ENCODE measurements around the gene PRG2. TPM values are rescaled to one million over a fixed set of nuclear protein-coding genes. Genes with fewer than 3 reads are reported as not detected.

Gene PRG2
- polyA plus RNA-seq, 2 donors, result 0.45 to 0.60 TPM

DNA sequence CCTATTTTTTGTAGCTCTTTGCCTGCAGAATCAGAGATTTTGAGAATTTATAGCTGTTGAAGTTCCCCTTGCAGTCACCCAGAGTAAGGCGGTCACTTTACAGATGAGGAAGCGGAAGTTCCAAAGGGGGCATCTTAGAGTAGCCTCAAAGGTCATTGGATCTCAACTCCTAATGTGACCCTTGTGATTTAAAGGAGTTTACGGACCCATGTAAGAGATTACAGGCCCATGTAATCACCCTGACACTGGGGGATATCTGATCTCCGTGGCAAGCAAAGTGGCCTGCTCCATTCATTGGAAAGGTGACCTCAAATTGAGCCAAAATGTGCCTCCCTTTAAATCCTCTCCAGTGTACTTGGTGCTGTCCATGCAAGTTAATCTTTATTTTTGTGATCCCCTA lies 36.6 kb downstream of the PRG2 start:
- no peak overlapping the region for H3K4me3 ChIP-seq (ENCODE audit: low read depth in 1 of 2, low read length in 2 of 2)
- no peaks in the 10 kb centered on the region for H3K4me1 ChIP-seq (ENCODE audit: control insufficient read depth in 2 of 2, insufficient read depth in 2 of 2, low read length in 1 of 2)
- H3K36me3 ChIP-seq (ENCODE audit: control insufficient read depth in 2 of 2, insufficient read depth in 2 of 2, low read length in 1 of 2), result no peaks in the 10 kb centered on the region
- WGBS, 2 donors, result 76 to 81% methylated on average over 4 of the region's 4 CpGs
- H3K27me3 ChIP-seq (ENCODE audit: control insufficient read depth in 1 of 2, insufficient read depth in 2 of 2, low read length in 2 of 2), result no peaks in the 10 kb centered on the region
- H3K9me3 ChIP-seq (ENCODE audit: control insufficient read depth in 2 of 2, insufficient read depth in 1 of 2, low read depth in 1 of 2, low read length in 1 of 2), result no peaks in the 10 kb centered on the region
- no peak overlapping the region for H3K27ac ChIP-seq (ENCODE audit: low read depth in 2 of 2, low read length in 1 of 2)

DNA sequence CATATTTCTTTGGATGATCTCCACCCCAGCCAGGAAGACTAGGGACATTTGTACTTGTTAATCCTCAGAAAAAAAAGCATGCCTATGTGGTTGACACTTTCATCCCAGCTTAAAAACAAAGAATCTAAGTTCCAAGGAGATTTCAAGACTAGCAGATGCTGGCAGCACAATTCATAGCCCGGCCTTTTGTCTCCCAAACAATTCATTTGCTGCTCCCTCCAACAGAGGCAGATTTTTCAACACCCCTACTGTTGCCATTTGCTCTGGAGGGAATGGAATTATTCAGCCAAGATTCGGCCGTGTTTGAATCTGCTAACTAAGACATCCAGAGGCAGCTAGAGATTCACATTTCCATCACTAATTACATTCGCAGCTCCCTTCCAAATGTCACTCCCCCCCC lies 37.0 kb downstream of the PRG2 start:
- Histone ChIP-seq H3K9me3 (ENCODE audit: control insufficient read depth in 2 of 2, insufficient read depth in 1 of 2, low read depth in 1 of 2, low read length in 1 of 2) (no peaks in the 10 kb centered on the region), H3K4me3 (ENCODE audit: low read depth in 1 of 2, low read length in 2 of 2) (no peak overlapping the region), H3K27me3 (ENCODE audit: control insufficient read depth in 1 of 2, insufficient read depth in 2 of 2, low read length in 2 of 2) (no peaks in the 10 kb centered on the region), H3K4me1 (ENCODE audit: control insufficient read depth in 2 of 2, insufficient read depth in 2 of 2, low read length in 1 of 2) (no peaks in the 10 kb centered on the region), H3K36me3 (ENCODE audit: control insufficient read depth in 2 of 2, insufficient read depth in 2 of 2, low read length in 1 of 2) (no peaks in the 10 kb centered on the region), H3K27ac (ENCODE audit: low read depth in 2 of 2, low read length in 1 of 2) (no peak overlapping the region)
- 57 to 59% methylated on average over 4 of the region's 4 CpGs for WGBS, 2 donors

DNA sequence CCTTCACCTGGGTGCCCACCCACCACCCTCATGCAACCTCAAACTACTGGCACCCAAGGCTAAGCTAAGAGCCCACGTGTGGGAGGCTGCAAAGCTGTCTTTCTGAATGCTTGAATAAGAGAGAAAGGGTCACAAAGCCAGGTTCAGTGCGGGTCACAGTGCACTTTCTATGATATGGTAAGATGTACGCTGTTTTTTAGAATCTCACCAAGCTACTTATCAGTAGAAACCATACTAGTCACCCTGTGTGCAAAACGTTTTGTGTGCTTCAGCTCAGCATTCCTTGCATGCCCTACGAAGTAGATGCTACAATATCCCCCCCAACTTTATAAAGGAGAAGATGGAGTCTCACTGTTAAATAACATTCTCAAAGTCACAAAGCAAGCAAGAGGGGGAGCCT lies 37.4 kb downstream of the PRG2 start:
- 62 to 68% methylated on average over 5 of the region's 5 CpGs for WGBS, 2 donors
- no peaks in the 10 kb centered on the region for H3K9me3 ChIP-seq (ENCODE audit: control insufficient read depth in 2 of 2, insufficient read depth in 1 of 2, low read depth in 1 of 2, low read length in 1 of 2)
- H3K4me1 ChIP-seq (ENCODE audit: control insufficient read depth in 2 of 2, insufficient read depth in 2 of 2, low read length in 1 of 2), result no peaks in the 10 kb centered on the region
- no peak overlapping the region for H3K4me3 ChIP-seq (ENCODE audit: low read depth in 1 of 2, low read length in 2 of 2)
- no peaks in the 10 kb centered on the region for H3K36me3 ChIP-seq (ENCODE audit: control insufficient read depth in 2 of 2, insufficient read depth in 2 of 2, low read length in 1 of 2)
- H3K27me3 ChIP-seq (ENCODE audit: control insufficient read depth in 1 of 2, insufficient read depth in 2 of 2, low read length in 2 of 2), result no peaks in the 10 kb centered on the region
- no peak overlapping the region for H3K27ac ChIP-seq (ENCODE audit: low read depth in 2 of 2, low read length in 1 of 2)

- Histone ChIP-seq H3K36me3 (ENCODE audit: control insufficient read depth in 2 of 2, insufficient read depth in 2 of 2, low read length in 1 of 2) (no peaks in the 10 kb centered on the region), H3K4me1 (ENCODE audit: control insufficient read depth in 2 of 2, insufficient read depth in 2 of 2, low read length in 1 of 2) (no peaks in the 10 kb centered on the region), H3K9me3 (ENCODE audit: control insufficient read depth in 2 of 2, insufficient read depth in 1 of 2, low read depth in 1 of 2, low read length in 1 of 2) (no peaks in the 10 kb centered on the region), H3K27me3 (ENCODE audit: control insufficient read depth in 1 of 2, insufficient read depth in 2 of 2, low read length in 2 of 2) (no peaks in the 10 kb centered on the region), H3K27ac (ENCODE audit: low read depth in 2 of 2, low read length in 1 of 2) (no peak overlapping the region), H3K4me3 (ENCODE audit: low read depth in 1 of 2, low read length in 2 of 2) (no peak overlapping the region)
- WGBS, 2 donors, result 26 to 28% methylated on average over 31 of the region's 31 CpGs
These were observed 40.8 kb downstream of the PRG2 start for GRCh38 chr11:57349491-57350274.

DNA sequence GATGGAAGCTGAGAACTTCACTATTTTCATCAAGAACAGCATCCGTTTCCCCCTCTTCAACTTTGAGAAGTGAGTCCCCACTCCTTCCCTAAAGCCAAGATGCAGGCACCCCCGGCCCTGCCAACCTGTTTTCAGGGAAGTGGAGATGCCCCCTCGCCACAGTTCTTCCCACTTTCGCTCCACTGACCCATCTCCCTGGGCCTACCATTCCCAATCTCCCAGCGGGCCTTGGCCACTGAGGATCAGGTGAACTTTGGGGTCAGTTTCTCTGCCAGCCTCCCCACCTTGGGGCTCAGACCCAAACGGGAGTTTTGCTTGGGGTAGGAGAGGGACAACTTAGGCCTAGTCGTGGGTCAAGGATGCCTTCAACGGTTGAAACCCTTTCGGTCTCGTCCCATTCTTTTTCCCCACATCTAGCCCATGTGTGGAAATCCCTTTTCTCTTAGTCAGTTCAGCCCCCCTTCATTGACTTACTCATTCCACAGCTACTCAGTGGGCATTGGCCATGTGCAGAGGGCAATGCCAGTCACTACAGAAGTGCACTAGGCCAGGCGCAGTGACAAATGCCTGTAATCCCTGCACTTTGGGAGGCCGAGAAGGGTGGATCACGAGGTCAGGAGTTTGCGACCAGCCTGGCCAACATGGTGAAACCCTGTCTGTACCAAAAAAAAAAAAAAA lies 41.7 kb downstream of the PRG2 start:
- Histone ChIP-seq H3K9me3 (ENCODE audit: control insufficient read depth in 2 of 2, insufficient read depth in 1 of 2, low read depth in 1 of 2, low read length in 1 of 2) (no peaks in the 10 kb centered on the region), H3K27ac (ENCODE audit: low read depth in 2 of 2, low read length in 1 of 2) (no peak overlapping the region), H3K36me3 (ENCODE audit: control insufficient read depth in 2 of 2, insufficient read depth in 2 of 2, low read length in 1 of 2) (no peaks in the 10 kb centered on the region), H3K4me3 (ENCODE audit: low read depth in 1 of 2, low read length in 2 of 2) (no peak overlapping the region), H3K4me1 (ENCODE audit: control insufficient read depth in 2 of 2, insufficient read depth in 2 of 2, low read length in 1 of 2) (no peaks in the 10 kb centered on the region), H3K27me3 (ENCODE audit: control insufficient read depth in 1 of 2, insufficient read depth in 2 of 2, low read length in 2 of 2) (no peaks in the 10 kb centered on the region)
- 86 to 87% methylated on average over 14 of the region's 14 CpGs for WGBS, 2 donors

GRCh38 chr11:57348052-57348451 lies 42.4 kb downstream of the PRG2 start:
- Histone ChIP-seq H3K9me3 (ENCODE audit: control insufficient read depth in 2 of 2, insufficient read depth in 1 of 2, low read depth in 1 of 2, low read length in 1 of 2) (no peaks in the 10 kb centered on the region), H3K4me1 (ENCODE audit: control insufficient read depth in 2 of 2, insufficient read depth in 2 of 2, low read length in 1 of 2) (no peaks in the 10 kb centered on the region), H3K27me3 (ENCODE audit: control insufficient read depth in 1 of 2, insufficient read depth in 2 of 2, low read length in 2 of 2) (no peaks in the 10 kb centered on the region), H3K27ac (ENCODE audit: low read depth in 2 of 2, low read length in 1 of 2) (no peak overlapping the region), H3K36me3 (ENCODE audit: control insufficient read depth in 2 of 2, insufficient read depth in 2 of 2, low read length in 1 of 2) (no peaks in the 10 kb centered on the region), H3K4me3 (ENCODE audit: low read depth in 1 of 2, low read length in 2 of 2) (no peak overlapping the region)
- 75 to 89% methylated on average over 7 of the region's 7 CpGs for WGBS, 2 donors

- no peaks in the 10 kb centered on the region for H3K4me1 ChIP-seq (ENCODE audit: control insufficient read depth in 2 of 2, insufficient read depth in 2 of 2, low read length in 1 of 2)
- H3K27ac ChIP-seq (ENCODE audit: low read depth in 2 of 2, low read length in 1 of 2), result no peak overlapping the region
- H3K4me3 ChIP-seq (ENCODE audit: low read depth in 1 of 2, low read length in 2 of 2), result no peak overlapping the region
- WGBS, 2 donors, result 82 to 84% methylated on average over 9 of the region's 9 CpGs
- H3K27me3 ChIP-seq (ENCODE audit: control insufficient read depth in 1 of 2, insufficient read depth in 2 of 2, low read length in 2 of 2), result no peaks in the 10 kb centered on the region
- no peaks in the 10 kb centered on the region for H3K9me3 ChIP-seq (ENCODE audit: control insufficient read depth in 2 of 2, insufficient read depth in 1 of 2, low read depth in 1 of 2, low read length in 1 of 2)
- H3K36me3 ChIP-seq (ENCODE audit: control insufficient read depth in 2 of 2, insufficient read depth in 2 of 2, low read length in 1 of 2), result no peaks in the 10 kb centered on the region
These were observed 43.1 kb downstream of the PRG2 start for GRCh38 chr11:57347336-57347735.

GRCh38 chr11:57345555-57346211 lies 44.8 kb downstream of the PRG2 start:
- no peaks in the 10 kb centered on the region for H3K9me3 ChIP-seq (ENCODE audit: control insufficient read depth in 2 of 2, insufficient read depth in 1 of 2, low read depth in 1 of 2, low read length in 1 of 2)
- no peaks in the 10 kb centered on the region for H3K36me3 ChIP-seq (ENCODE audit: control insufficient read depth in 2 of 2, insufficient read depth in 2 of 2, low read length in 1 of 2)
- H3K27me3 ChIP-seq (ENCODE audit: control insufficient read depth in 1 of 2, insufficient read depth in 2 of 2, low read length in 2 of 2), result no peaks in the 10 kb centered on the region
- WGBS, 2 donors, result 16 to 18% methylated on average over 11 of the region's 11 CpGs
- no peak overlapping the region for H3K27ac ChIP-seq (ENCODE audit: low read depth in 2 of 2, low read length in 1 of 2)
- no peak overlapping the region for H3K4me3 ChIP-seq (ENCODE audit: low read depth in 1 of 2, low read length in 2 of 2)
- H3K4me1 ChIP-seq (ENCODE audit: control insufficient read depth in 2 of 2, insufficient read depth in 2 of 2, low read length in 1 of 2), result no peaks in the 10 kb centered on the region

GRCh38 chr11:57344826-57345225 lies 45.6 kb downstream of the PRG2 start:
- Histone ChIP-seq H3K4me1 (ENCODE audit: control insufficient read depth in 2 of 2, insufficient read depth in 2 of 2, low read length in 1 of 2) (no peaks in the 10 kb centered on the region), H3K27ac (ENCODE audit: low read depth in 2 of 2, low read length in 1 of 2) (no peak overlapping the region), H3K27me3 (ENCODE audit: control insufficient read depth in 1 of 2, insufficient read depth in 2 of 2, low read length in 2 of 2) (no peaks in the 10 kb centered on the region), H3K4me3 (ENCODE audit: low read depth in 1 of 2, low read length in 2 of 2) (no peak overlapping the region), H3K36me3 (ENCODE audit: control insufficient read depth in 2 of 2, insufficient read depth in 2 of 2, low read length in 1 of 2) (no peaks in the 10 kb centered on the region), H3K9me3 (ENCODE audit: control insufficient read depth in 2 of 2, insufficient read depth in 1 of 2, low read depth in 1 of 2, low read length in 1 of 2) (no peaks in the 10 kb centered on the region)
- WGBS, 2 donors, result 94 to 97% methylated on average over 10 of the region's 10 CpGs
